HK-2 (cell line): ENCODE data around the gene MAGEB4.

Experiments
- DNase-seq: peaks from one replicate; pipeline ENCODE4 v3.0.0-alpha.2; 2018; ENCODE audit not compliant: unreplicated experiment

MAGEB4 gene

GRCh38 chrX:30283456-30284200, 41.8 kb downstream of the MAGEB4 start:
- peak; percentile 16 for DNase-seq
